Retina (tissue), 1 donor: Measurements from ENCODE around the gene GLRA2.

ENCODE experiments used
- DNase-seq: peaks from one replicate; pipeline ENCODE4 v3.0.0-alpha.2; 2016

GLRA2 gene

GRCh38 chrX:14529290-14529989 is at the start of gene GLRA2:
Gene GLRA2, plus strand, starts transcription at chrX:14529536. Its CDS starts 522 bp downstream, at chrX:14530058.
- DNase-seq, result peak; percentile 64

- no peak for DNase-seq
Measured at GRCh38 chrX:14489437-14489836, 39.9 kb upstream of the GLRA2 start.

DNA sequence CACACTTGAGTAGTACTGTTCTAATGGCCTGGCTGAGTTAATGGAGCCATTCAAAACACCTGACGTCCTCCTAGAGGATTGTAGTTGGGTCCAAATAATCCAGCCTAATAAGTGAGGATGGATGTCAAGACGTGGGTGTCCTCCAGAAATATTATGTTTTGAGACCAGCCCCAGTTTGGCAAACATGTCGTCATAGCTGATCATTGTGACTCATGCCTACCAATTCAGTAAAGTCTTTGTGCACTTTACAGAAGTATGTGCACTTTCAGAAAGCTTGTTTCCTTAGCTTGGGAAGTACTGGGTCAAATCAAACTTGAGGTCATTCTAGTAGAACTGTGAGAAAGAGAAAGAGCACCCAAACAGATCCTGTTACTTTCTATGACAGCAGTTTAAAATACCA is 37.6 kb upstream of the GLRA2 start:
- DNase-seq, result no peak

- no peak for DNase-seq
Measured at GRCh38 chrX:14496674-14497073, 32.7 kb upstream of the GLRA2 start.

- DNase-seq, result no peak
Measured at GRCh38 chrX:14497184-14497666, 32.1 kb upstream of the GLRA2 start.

GRCh38 chrX:14501327-14501726 is 28.0 kb upstream of the GLRA2 start:
- no peak for DNase-seq

- no peak for DNase-seq
Measured at GRCh38 chrX:14504960-14505538, 24.3 kb upstream of the GLRA2 start.

DNA sequence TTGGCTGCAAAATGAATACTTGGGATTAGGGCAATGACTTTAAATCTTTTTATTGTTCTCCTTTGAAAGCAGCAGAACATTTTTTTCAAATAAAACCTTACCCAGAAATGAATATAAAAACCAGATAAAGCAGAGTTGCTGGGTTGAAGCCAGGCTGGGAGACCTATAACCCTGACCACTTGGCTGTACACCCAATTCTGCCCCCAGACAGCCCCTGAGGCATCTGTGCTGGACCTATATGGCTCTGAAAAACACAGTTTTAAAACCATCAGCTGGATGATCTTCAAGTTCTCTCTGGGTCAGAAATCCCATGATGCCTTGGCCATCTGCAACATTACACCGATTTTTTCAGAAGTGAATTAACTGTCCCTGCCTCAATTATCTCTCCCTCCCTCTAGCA is 23.7 kb upstream of the GLRA2 start:
- no peak for DNase-seq

- no peak for DNase-seq
Measured at GRCh38 chrX:14506866-14507265, 22.5 kb upstream of the GLRA2 start.

DNA sequence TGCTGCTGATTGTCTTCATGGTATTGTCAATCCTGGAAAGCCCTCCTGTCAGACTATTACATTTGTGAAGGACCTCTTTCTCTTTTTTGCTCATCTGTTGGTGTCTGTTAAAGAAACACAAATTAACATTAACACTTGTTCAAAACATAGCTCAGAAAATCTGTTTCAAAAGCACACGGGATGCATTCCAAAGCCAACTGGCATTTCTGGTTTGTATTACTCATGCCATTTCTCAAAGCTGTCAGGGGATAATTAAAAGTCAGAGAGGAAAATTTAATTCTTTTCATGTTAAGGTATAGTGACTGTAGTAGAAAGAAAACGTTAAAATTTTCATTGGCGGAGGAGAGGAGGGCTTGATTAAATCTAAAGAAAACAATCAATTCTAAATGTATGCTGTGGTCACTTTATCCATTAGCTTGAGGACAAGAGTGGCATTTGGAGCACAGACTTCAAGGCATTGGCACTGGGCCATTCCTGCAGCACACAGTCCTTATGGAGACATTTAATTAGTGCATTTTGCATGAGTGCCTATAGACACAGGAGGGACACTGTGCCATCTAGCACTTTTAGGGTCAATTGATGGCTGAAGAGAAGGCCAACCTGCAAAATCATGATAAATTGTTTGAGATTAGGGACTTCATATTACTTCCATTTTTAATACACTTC is 21.2 kb upstream of the GLRA2 start:
- no peak for DNase-seq

DNA sequence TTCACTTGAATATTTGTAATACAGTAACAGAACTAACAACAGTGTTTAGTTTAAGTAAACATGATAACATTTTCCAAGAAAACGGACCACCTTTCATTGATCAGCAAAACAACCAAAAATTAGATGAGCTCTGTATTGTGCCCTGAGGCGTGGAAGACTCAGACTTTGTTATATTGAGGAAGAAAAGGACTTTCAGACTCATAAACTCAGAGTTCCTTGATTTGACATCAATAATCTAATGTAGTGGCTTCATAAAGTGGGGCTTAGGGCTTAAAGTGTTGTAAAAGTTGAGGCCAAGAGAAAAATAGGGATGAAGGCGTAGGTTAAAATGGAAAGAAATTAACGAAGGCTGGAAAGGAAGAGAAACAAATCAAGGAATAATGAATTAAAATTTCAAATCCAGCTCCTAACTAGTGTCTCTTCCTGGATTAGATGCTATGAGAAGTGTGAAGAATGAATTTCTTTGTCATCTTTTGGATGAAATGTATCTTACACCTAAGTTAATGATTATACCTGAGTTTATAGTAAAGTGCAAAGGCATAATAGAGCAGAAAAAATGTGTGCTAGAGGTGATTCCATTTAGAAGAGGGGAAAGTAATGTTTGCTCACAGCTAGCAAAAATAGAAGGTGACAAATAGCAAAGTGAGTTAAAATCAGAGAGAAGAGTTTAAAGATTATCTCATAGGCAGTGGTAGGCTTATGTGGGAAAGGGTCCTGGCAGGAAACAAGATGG is 19.8 kb upstream of the GLRA2 start:
- no peak for DNase-seq

DNA sequence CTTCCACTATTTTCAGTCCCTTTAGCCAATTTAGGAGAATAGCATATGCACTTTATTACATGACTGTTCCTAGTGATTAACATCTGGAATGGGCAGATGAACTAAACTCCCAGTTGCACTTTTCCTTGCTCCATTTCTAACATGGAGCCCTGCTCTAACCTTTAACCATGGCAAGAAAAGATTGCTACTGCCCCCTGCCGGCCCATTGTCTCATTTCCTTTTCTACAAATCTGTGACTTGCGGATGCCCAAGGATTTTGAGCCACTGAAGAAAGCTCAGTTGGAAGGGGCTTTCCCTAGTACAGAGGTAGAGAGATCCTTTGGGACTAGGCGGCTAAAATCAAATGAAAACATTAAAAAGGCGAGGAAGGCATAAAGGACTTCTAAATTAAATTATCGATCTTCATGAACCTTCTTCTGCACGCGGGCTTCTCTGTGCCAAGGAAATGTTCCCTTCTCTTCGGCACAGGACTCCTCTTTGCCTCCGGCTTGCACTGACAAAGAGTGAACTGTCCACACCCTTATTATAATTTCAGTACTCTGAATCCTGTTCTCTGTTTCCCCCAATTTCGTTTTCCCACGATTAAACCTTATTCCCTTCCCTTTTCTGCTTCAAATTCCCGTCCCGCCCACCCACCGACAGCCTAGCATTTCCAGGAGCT is 577 bp upstream of the GLRA2 start:
- peak; percentile 71 for DNase-seq

- DNase-seq, result no peak
Measured at GRCh38 chrX:14533867-14534266, 4.5 kb downstream of the GLRA2 start.

DNA sequence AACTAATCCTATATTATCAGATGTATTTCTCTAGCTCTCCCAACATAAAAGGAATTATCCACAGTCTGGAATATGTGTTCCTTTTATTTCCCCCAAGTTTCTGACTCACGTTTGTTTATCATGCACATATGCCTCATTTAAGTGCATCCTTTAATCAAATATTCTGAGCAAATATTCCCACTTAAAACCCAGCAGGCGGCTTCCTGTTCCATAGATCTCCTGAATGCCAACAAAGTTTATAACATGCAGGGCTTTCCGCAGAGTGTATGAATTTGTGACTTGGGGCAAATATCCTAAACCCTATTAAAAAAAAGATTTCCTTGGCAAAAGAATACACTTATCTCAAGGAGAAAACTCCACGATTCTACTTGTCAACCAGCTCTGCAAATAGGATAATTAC is 16.9 kb downstream of the GLRA2 start:
- DNase-seq, result no peak

GRCh38 chrX:14554131-14554715 is 24.9 kb downstream of the GLRA2 start:
- DNase-seq, result peak; percentile 31

GRCh38 chrX:14564058-14564457 is 34.7 kb downstream of the GLRA2 start:
- no peak for DNase-seq

- no peak for DNase-seq
Measured at GRCh38 chrX:14573161-14573560, 43.8 kb downstream of the GLRA2 start.

DNA sequence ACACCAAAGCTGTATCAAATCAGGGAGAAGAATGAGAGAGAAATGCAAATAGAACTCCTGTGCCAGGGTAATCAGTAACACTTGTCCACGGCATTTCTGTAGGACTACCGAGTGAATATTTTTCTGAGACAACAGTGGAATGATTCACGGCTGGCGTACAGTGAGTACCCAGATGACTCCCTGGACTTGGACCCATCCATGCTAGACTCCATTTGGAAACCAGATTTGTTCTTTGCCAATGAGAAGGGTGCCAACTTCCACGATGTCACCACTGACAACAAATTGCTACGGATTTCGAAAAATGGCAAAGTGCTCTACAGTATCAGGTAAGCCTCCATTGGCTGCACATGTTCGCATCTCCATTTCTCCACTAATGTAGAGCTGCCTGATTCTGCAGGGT is 51.7 kb downstream of the GLRA2 start:
- no peak for DNase-seq

DNA sequence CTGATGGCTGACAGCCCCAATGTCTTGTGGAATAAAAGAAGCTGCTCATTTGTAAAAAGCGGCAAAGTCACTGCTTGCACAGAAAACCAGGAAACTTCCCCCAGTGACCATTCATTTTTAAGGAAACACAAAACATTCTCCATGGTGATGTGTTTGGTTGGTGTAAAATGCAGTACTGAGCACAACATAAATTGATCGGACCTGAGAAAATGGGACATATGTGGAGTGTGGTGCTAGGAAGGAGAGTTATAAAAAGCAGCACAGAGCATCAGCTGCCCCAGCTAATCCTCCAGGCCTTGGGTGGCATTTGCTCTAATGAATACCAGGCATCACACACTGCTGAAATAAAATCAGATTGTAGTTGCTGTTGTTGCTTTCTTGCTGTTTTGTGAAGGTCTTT is 55.2 kb downstream of the GLRA2 start:
- no peak for DNase-seq

GRCh38 chrX:14590216-14590615 is 60.9 kb downstream of the GLRA2 start:
- DNase-seq, result no peak

- no peak for DNase-seq
Measured at GRCh38 chrX:14590693-14591424, 61.5 kb downstream of the GLRA2 start.

GRCh38 chrX:14591976-14592375 is 62.6 kb downstream of the GLRA2 start:
- no peak for DNase-seq
